HG03469 (cell line): ENCODE results near the gene CADM2.
"Not testable (repeated sequence)": the region's sequence is repeated elsewhere in the genome, so short reads cannot be mapped to it uniquely, and the experiment has no call there.

Experiments used
- ATAC-seq: cut with Tn5 transposase; IDR thresholded peaks from one replicate; pipeline ENCODE4 v1.9.1; 2021; ENCODE audit warnings: mild to moderate bottlenecking, moderate library complexity, moderate number of reproducible peaks; ENCODE audit not compliant: unreplicated experiment

CADM2 gene

DNA sequence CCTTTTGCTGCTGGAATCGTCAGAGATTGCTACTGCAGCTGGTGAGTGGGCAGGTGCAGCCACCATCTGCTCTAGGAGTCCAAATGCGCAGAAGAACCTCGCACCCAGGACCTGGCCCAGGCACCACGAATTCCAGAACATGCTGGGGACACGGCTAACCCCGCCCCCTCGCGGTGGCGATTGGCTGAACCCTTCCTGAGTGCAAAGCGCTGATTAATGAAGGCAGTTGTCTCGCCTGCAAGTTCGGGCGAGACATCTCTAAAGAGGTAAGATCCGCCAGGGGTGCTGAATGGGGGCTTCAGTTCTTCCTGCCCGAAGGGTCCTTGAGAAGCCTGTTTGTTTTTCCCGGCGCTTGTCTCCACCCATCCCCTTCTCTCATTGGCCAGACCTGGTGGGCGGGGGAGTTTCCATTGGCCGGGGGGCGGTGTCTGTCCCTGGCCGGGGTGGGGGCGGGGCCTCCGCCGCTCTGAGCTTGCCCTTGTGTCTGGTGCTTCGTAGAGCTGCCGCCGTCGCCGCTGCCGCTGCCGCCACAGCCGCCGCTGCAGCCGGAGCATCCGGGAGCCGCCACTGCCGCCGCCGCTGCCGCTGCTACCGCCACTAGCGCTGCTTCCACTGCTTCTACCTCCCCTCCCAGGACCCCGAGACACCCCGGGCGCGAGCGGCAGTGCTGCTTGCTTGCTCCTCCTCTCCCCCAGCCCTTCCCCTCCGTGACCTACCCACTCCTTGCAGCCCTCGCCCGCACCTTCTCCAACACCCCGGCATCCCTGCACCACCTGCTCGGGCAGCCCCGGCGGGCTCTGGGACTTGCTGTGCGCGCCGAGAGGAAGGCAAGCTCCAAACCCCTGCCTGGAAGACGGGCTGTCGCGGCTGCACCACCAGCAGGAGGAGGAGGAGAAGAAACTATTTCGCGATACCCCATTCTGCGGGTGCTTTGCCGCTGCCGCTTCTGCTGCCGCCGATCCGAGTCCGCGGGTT, at the start of gene CADM2:
Gene CADM2 (plus strand): TSS at position 495 of the 975 bp plus-strand sequence.
- peak; percentile 83 for ATAC-seq

- not testable (repeated sequence) for ATAC-seq
Measured at GRCh38 chr3:84918592-84918991, 40.2 kb upstream of the CADM2 start.

GRCh38 chr3:84922682-84923081, 36.1 kb upstream of the CADM2 start:
- ATAC-seq = no peak

DNA sequence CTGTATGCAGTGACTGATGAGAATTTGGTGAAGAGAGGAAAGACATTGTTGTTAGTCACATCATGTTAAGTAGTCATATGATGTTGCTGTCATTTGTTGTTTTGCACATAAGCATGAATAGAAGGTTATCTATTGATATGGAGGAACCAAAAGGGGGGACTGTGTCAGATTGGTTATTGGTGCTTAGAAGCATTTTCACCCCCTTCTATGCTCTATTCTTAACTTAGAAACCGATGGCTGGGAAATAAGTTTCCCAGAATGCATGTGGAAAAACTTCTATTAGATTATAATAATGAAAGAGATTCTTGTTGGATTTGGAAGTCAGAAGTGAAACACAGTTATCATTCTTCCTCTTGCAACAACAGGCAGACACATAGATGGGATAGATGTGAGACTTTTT, 33.2 kb upstream of the CADM2 start:
- ATAC-seq = no peak

- ATAC-seq = no peak
Measured at GRCh38 chr3:84943379-84943778, 15.4 kb upstream of the CADM2 start.

DNA sequence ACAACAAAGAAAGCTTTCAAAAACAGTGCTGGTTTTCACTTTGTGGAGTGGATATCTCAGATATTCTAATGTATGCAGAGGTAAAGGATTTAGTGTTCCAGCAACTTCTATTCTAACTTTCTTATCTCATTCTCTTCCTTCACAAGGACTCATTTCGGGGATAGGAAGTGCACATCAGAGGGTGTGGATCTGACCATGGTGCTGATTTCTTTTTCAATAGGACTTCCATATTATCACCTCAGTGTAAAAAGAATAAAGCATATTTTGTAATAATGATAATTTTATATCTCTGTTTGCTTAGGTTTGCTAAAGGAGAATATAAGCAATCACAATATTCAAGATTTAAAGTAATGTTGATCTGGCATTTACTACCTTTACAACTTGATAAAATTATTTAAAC, 12.5 kb upstream of the CADM2 start:
- no peak for ATAC-seq

- ATAC-seq = no peak
Measured at GRCh38 chr3:84959470-84960271, 882 bp downstream of the CADM2 start.

GRCh38 chr3:84960581-84960980, 1.8 kb downstream of the CADM2 start:
- no peak for ATAC-seq

- no peak for ATAC-seq
Measured at GRCh38 chr3:84961011-84961410, 2.2 kb downstream of the CADM2 start.

DNA sequence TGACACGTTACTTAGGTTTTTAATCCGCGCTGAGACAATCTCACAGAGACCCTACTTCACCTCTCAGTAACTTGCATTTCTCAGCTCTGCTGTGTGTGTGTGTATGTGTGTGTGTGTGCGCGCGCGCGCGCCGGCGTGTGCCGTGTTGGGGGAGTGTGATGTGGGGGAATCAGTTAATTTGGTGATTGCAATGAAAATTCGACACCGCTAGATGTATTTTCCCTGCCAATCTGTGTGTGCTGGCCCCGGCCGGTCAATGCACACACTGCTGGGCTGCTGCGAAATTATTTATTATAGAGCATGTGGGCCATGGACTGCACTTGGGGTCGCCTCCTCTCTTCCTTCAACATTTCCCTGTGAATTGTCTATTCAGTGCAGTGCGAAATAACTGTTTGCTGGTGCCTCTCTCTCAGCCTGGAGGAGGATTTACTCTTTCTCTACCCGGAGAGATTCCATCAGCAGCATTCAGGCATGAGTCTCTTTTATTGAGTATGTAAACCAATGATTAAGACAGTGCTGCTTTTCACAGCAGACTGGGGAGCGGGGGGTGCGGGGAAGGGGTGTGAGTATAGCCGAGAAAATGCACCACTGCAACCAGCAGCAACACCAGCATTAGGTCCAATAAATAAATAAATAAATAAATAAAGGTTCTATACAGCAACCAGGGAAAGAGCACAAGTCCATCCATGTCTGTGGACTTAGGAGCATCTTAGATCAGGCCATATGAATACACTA, 2.9 kb downstream of the CADM2 start:
- no peak for ATAC-seq

- ATAC-seq = no peak
Measured at GRCh38 chr3:84962415-84962814, 3.6 kb downstream of the CADM2 start.

- no peak for ATAC-seq
Measured at GRCh38 chr3:84963137-84963536, 4.3 kb downstream of the CADM2 start.

DNA sequence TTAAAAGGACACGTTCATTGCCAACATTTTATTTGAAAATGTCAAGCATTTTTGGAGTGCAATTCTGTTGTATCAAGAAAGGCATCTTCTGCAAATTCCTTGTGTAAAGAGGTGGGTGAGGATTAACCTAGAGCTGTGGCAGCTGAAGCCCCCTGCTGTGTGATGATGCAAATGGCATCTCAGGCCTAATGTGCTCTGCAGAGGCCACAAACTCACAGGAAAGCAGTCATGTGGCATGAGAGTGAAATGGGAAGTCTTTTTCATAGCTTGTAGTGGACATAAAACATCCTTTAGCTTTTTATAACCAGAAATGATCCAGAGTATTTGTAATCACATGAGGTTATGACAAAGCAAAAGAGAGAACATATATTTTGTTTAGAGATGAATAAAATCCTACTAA, 6.4 kb downstream of the CADM2 start:
- ATAC-seq = no peak

GRCh38 chr3:84967767-84968581, 9.2 kb downstream of the CADM2 start:
- ATAC-seq = no peak

GRCh38 chr3:84968701-84969235, 10.0 kb downstream of the CADM2 start:
- no peak for ATAC-seq

- ATAC-seq = no peak
Measured at GRCh38 chr3:84974347-84974746, 15.6 kb downstream of the CADM2 start.

GRCh38 chr3:84977021-84977420, 18.2 kb downstream of the CADM2 start:
- ATAC-seq = no peak

DNA sequence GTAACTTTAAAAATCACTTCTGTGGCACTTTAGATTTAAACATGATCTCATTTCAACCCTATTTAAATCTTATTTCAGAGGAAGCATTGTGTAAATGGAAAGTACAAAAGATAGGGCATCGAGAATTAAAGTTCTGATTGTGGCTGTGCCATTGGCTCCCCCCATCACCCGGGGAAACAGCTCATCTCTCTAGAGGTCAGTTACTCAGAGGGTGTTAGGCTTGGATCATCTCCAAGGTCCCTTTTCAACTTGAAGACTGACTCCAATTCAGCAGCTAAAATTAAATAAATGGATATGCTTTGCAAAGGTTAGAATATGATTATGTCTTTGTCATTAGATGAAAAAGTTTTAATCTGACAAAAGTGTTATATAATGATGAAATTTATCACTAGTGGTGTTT, 20.1 kb downstream of the CADM2 start:
- ATAC-seq = no peak

- ATAC-seq = no peak
Measured at GRCh38 chr3:84980011-84980410, 21.2 kb downstream of the CADM2 start.

DNA sequence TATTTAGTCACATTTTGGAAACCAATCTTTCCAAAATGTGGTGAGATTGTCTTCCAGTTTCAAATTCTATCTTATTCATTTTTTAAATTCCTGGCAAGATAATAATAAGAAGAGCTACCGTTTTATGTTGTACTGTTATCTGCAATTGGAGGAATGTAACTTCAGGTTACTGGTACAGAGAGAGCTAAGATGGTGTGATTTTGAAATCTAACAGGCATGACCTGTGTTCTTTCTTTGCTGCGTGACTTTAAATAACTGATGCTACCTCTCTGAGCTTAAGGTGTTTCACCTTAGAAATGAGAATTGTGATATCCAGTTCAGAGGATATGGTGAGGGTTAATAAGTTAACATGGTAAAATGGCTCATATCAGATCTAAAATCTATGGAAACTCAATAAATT, 21.7 kb downstream of the CADM2 start:
- no peak for ATAC-seq
